Measurements from ENCODE around the gene STPG3.

The STPG3 gene

GRCh38 chr9:137268538-137269201 lies 17.6 kb downstream of the STPG3 start:
- DNase-seq: no peak

- DNase-seq: peak; percentile 80
These were observed 18.2 kb downstream of the STPG3 start for GRCh38 chr9:137269231-137269772.

GRCh38 chr9:137270929-137271695 lies 20.0 kb downstream of the STPG3 start:
- no peak for DNase-seq

- no peak for DNase-seq
These were observed 20.6 kb downstream of the STPG3 start for GRCh38 chr9:137271696-137272076.

- peak; percentile 85 for DNase-seq
These were observed 21.4 kb downstream of the STPG3 start for GRCh38 chr9:137272241-137273094.

GRCh38 chr9:137273095-137273490 lies 22.0 kb downstream of the STPG3 start:
- peak; percentile 91 for DNase-seq

- DNase-seq: peak; percentile 93
These were observed 22.7 kb downstream of the STPG3 start for GRCh38 chr9:137273611-137274320.

GRCh38 chr9:137275203-137275587 lies 24.1 kb downstream of the STPG3 start:
- no peak for DNase-seq

- no peak for DNase-seq
These were observed 24.7 kb downstream of the STPG3 start for GRCh38 chr9:137275588-137276472.

- no peak for DNase-seq
These were observed 25.6 kb downstream of the STPG3 start for GRCh38 chr9:137276473-137277328.

- no peak for DNase-seq
These were observed 26.4 kb downstream of the STPG3 start, which contains the start of gene TOR4A for GRCh38 chr9:137277329-137278041. TOR4A (plus strand) TSS chr9:137277726; CDS start chr9:137278690, 964 bp downstream.

- no peak for DNase-seq
These were observed 27.1 kb downstream of the STPG3 start for GRCh38 chr9:137278061-137278701.

- DNase-seq: no peak
These were observed 27.9 kb downstream of the STPG3 start for GRCh38 chr9:137278721-137279711.

- DNase-seq: no peak
These were observed 28.8 kb downstream of the STPG3 start for GRCh38 chr9:137279741-137280473.

GRCh38 chr9:137280474-137281344 lies 29.6 kb downstream of the STPG3 start:
- DNase-seq: no peak

All from DMS53 (cell line).